H9 (cell line): ENCODE results near the gene BPIFB3. TPM values are rescaled to one million over a fixed set of nuclear protein-coding genes. Genes with fewer than 3 reads are reported as not detected.
A peak's percentile ranks its signal among the peaks of the same experiment; 100 is the strongest.

Experiments used
- DNase-seq: peaks from one replicate; pipeline ENCODE4 v3.0.0-alpha.2; 2017
- H2AFZ ChIP-seq: one replicate; pipeline ENCODE4 v1.6.1; 2013; ENCODE audit warnings: mild to moderate bottlenecking, low read length, control low read depth, moderate library complexity
- H2AK5ac ChIP-seq: 2 replicates; pipeline ENCODE4 v1.6.1; 2013; ENCODE audit warnings: low read length, control low read depth, mixed read lengths; ENCODE audit not compliant: insufficient read length
- H2BK120ac ChIP-seq: one replicate; pipeline ENCODE4 v1.6.1; 2013; ENCODE audit warnings: low read depth, mild to moderate bottlenecking, low read length, control low read depth, inconsistent platforms; ENCODE audit not compliant: poor library complexity, severe bottlenecking
- H2BK12ac ChIP-seq: 2 replicates; pipeline ENCODE4 v1.6.1; 2013; ENCODE audit warnings: low read length, control low read depth, mixed read lengths, low read depth; ENCODE audit not compliant: insufficient read length
- H2BK15ac ChIP-seq: 2 replicates; pipeline ENCODE4 v1.6.1; 2013; ENCODE audit warnings: low read depth, low read length, control low read depth
- H2BK20ac ChIP-seq: one replicate; pipeline ENCODE4 v1.6.1; 2013; ENCODE audit warnings: low read depth, mild to moderate bottlenecking, low read length, control low read depth, inconsistent platforms; ENCODE audit not compliant: poor library complexity, severe bottlenecking
- H2BK5ac ChIP-seq: 2 replicates; pipeline ENCODE4 v1.6.1; 2013; ENCODE audit warnings: low read length, control low read depth, mixed read lengths; ENCODE audit not compliant: insufficient read length
- H3K14ac ChIP-seq: 2 replicates; pipeline ENCODE4 v1.6.1; 2013; ENCODE audit warnings: low read length, control low read depth; ENCODE audit not compliant: insufficient read depth
- H3K18ac ChIP-seq: 2 replicates; pipeline ENCODE4 v1.6.1; 2013; ENCODE audit warnings: low read depth, mild to moderate bottlenecking, mixed read lengths, low read length, control low read depth; ENCODE audit not compliant: insufficient read length
- H3K23ac ChIP-seq: 2 replicates; pipeline ENCODE4 v1.6.1; 2013; ENCODE audit warnings: low read length, control low read depth, mixed read lengths, low read depth; ENCODE audit not compliant: insufficient read length
- H3K23me2 ChIP-seq: 2 replicates; pipeline ENCODE4 v1.6.1; 2013; ENCODE audit warnings: low read depth, mild to moderate bottlenecking, mixed read lengths, low read length, control low read depth; ENCODE audit not compliant: insufficient read length, poor library complexity, severe bottlenecking
- H3K27ac ChIP-seq: 2 replicates; pipeline ENCODE4 v1.5.1; 2013; ENCODE audit warnings: low read length, control low read depth, mixed read lengths, low read depth; ENCODE audit not compliant: insufficient read length
- H3K27me3 ChIP-seq: 2 replicates; pipeline ENCODE4 v1.6.1; 2013; ENCODE audit warnings: low read length, control low read depth, inconsistent platforms; ENCODE audit not compliant: insufficient read depth
- H3K4ac ChIP-seq: 2 replicates; pipeline ENCODE4 v1.6.1; 2013; ENCODE audit warnings: low read depth, mild to moderate bottlenecking, control low read depth, inconsistent platforms, low read length, moderate library complexity
- H3K4me1 ChIP-seq: 2 replicates; pipeline ENCODE4 v1.6.1; 2013; ENCODE audit warnings: low read length, control low read depth, inconsistent platforms; ENCODE audit not compliant: insufficient read depth
- H3K4me2 ChIP-seq: 2 replicates; pipeline ENCODE4 v1.6.1; 2013; ENCODE audit warnings: low read length, control low read depth, mixed read lengths; ENCODE audit not compliant: insufficient read length, insufficient read depth
- H3K56ac ChIP-seq: 2 replicates; pipeline ENCODE4 v1.6.1; 2013; ENCODE audit warnings: low read depth, mild to moderate bottlenecking, mixed read lengths, low read length, control low read depth; ENCODE audit not compliant: insufficient read length
- H3K79me1 ChIP-seq: 2 replicates; pipeline ENCODE4 v1.6.1; 2013; ENCODE audit warnings: low read depth, mild to moderate bottlenecking, moderate library complexity, low read length, control low read depth, inconsistent platforms; ENCODE audit not compliant: insufficient read depth, poor library complexity, severe bottlenecking
- H3K79me2 ChIP-seq: 2 replicates; pipeline ENCODE4 v1.6.1; 2013; ENCODE audit warnings: low read length, control low read depth, inconsistent platforms; ENCODE audit not compliant: insufficient read depth
- H3K9ac ChIP-seq: 2 replicates; pipeline ENCODE4 v1.6.1; 2013; ENCODE audit warnings: low read length, control low read depth, mixed read lengths; ENCODE audit not compliant: insufficient read length; ENCODE audit errors: extremely low read depth
- H3K9me3 ChIP-seq: one replicate; pipeline ENCODE4 v1.6.1; 2013; ENCODE audit warnings: low read depth, low read length, inconsistent platforms; ENCODE audit not compliant: control insufficient read depth
- H3T11ph ChIP-seq: one replicate; pipeline ENCODE4 v1.6.1; 2013; ENCODE audit warnings: mild to moderate bottlenecking, low read length, control low read depth, inconsistent platforms
- H4K20me1 ChIP-seq: one replicate; pipeline ENCODE4 v1.6.1; 2013; ENCODE audit not compliant: control insufficient read depth, insufficient read length, insufficient read depth
- H4K5ac ChIP-seq: 2 replicates; pipeline ENCODE4 v1.6.1; 2013; ENCODE audit warnings: low read depth, mild to moderate bottlenecking, mixed read lengths, low read length, control low read depth; ENCODE audit not compliant: insufficient read length
- H4K8ac ChIP-seq: replicated peaks from 2 replicates; pipeline ENCODE4 v1.6.1; 2013; ENCODE audit warnings: low read length, control low read depth, mixed read lengths, low read depth; ENCODE audit not compliant: insufficient read length
- H4K91ac ChIP-seq: 2 replicates; pipeline ENCODE4 v1.6.1; 2013; ENCODE audit warnings: low read depth, mild to moderate bottlenecking, moderate library complexity, mixed read lengths, low read length, control low read depth; ENCODE audit not compliant: insufficient read length
- H3K27ac Mint-ChIP-seq, 3 experiments: 2 replicates in 2 of 3; 3 replicates in 1 of 3; pipeline ENCODE4 v1.8.0; 2020 to 2021; ENCODE audit warnings: mixed read lengths in 3 of 3, mild to moderate bottlenecking in 1 of 3, moderate library complexity in 1 of 3
- H3K27me3 Mint-ChIP-seq: 2 replicates; pipeline ENCODE4 v1.8.0; 2021; ENCODE audit warnings: low read depth, mild to moderate bottlenecking, moderate library complexity, mixed read lengths
- H3K36me3 Mint-ChIP-seq, 3 experiments: 2 replicates in 2 of 3; 3 replicates in 1 of 3; pipeline ENCODE4 v1.8.0; 2020 to 2021; ENCODE audit warnings: low read depth in 3 of 3, mixed read lengths in 3 of 3; ENCODE audit not compliant: insufficient read depth in 1 of 3
- H3K4me1 Mint-ChIP-seq, 2 experiments: 2 replicates each; pipeline ENCODE4 v1.8.0; 2020; ENCODE audit warnings: mixed read lengths in 2 of 2
- H3K4me3 Mint-ChIP-seq, 2 experiments: 2 replicates in 1 of 2; 3 replicates in 1 of 2; pipeline ENCODE4 v1.8.0; 2020 to 2021; ENCODE audit warnings: mild to moderate bottlenecking in 2 of 2, mixed read lengths in 2 of 2, moderate library complexity in 1 of 2
- H3K9me3 Mint-ChIP-seq, 2 experiments: 2 replicates in 1 of 2; 3 replicates in 1 of 2; pipeline ENCODE4 v1.8.0; 2020; ENCODE audit warnings: mild to moderate bottlenecking in 2 of 2, mixed read lengths in 2 of 2, moderate library complexity in 1 of 2
- WGBS: extraction: QIAGEN DNeasy Blood & Tissue Kit; methylation state at CpG from one replicate; pipeline ENCODE4 v1.1.7; 2013; ENCODE audit warnings: missing lambda C conversion rate, low lambda C conversion rate, mixed read lengths; ENCODE audit not compliant: insufficient read length; ENCODE audit errors: extremely low coverage; 5-methylcytosine and 5-hydroxymethylcytosine counted together
- total RNA-seq: library from RNA; stranded (reverse); gene quantifications from 2 replicates; pipeline ENCODE4 v1.2.1, GENCODE V29; 2021
- TF ChIP-seq, protein P1 (sequence below): fragments of 200-600 bp; sonication (generic); conservative IDR thresholded peaks from 3 replicates; pipeline ENCODE4 v1.8.0; 2021; ENCODE audit warnings: antibody characterized with exemption, mild to moderate bottlenecking

The BPIFB3 gene
- total RNA-seq, 1 experiment from 2014 or later, result not detected

DNA sequence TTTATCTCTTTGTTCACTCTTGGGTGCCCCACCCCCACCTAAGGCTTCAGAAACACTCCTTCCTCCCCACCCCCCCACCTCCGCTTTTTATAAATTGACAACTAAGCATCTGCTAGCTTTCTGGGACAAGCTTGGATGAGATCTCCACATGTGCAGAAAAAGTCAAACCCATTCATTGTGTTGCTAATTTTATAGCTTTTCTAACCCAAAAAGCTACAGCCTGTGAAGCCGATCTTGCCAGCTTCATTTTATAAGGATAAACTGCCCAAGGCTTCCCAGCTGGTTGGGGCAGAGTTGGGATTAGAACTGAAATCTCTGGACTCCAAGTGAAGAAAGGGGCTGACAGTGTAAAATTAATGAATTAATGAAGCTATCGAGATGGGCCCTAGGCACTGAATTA lies 49.9 kb downstream of the BPIFB3 start:
- H3K4me3 Mint-ChIP-seq, result peak overlapping the region in 1 of 2 experiments; percentile 38; a peak in 1 of 5 replicates
- Histone ChIP-seq H3K79me2 (no peaks in the 10 kb centered on the region), H2BK120ac (no peak overlapping the region), H2BK15ac (no peak overlapping the region), H2AFZ (no peak overlapping the region), H3K18ac (no peak overlapping the region), H3T11ph (no peak overlapping the region), H3K9ac (no peak overlapping the region), H3K56ac (no peak overlapping the region), H3K14ac (no peak overlapping the region), H3K9me3 (no peaks in the 10 kb centered on the region), H3K79me1 (no peaks in the 10 kb centered on the region), H4K20me1 (no peaks in the 10 kb centered on the region), H2BK12ac (no peak overlapping the region), H2AK5ac (no peak overlapping the region), H3K4me2 (no peak overlapping the region), H3K27me3 (no peaks in the 10 kb centered on the region), H2BK20ac (no peak overlapping the region), H3K4ac (no peak overlapping the region), H4K8ac (no peak overlapping the region), H4K91ac (no peak overlapping the region), H4K5ac (no peak overlapping the region), H3K4me1 (no peaks in the 10 kb centered on the region), H3K23ac (no peak overlapping the region), H2BK5ac (no peak overlapping the region), H3K23me2 (no peaks in the 10 kb centered on the region), H3K27ac (no peak overlapping the region)
- no peaks in the 10 kb centered on the region; a peak in 1 of 5 replicates for H3K9me3 Mint-ChIP-seq
- WGBS, result no CpG with 5 or more reads among the region's 3 CpGs
- peaks cover 9 to 17% of the 10 kb centered on the region in 2 experiments for H3K4me1 Mint-ChIP-seq
- DNase-seq, result no peak
- no peaks in the 10 kb centered on the region for H3K36me3 Mint-ChIP-seq
- H3K27ac Mint-ChIP-seq, result no peak overlapping the region
- peaks cover 8% of the 10 kb centered on the region for H3K27me3 Mint-ChIP-seq
- TF ChIP-seq, protein P1, sequence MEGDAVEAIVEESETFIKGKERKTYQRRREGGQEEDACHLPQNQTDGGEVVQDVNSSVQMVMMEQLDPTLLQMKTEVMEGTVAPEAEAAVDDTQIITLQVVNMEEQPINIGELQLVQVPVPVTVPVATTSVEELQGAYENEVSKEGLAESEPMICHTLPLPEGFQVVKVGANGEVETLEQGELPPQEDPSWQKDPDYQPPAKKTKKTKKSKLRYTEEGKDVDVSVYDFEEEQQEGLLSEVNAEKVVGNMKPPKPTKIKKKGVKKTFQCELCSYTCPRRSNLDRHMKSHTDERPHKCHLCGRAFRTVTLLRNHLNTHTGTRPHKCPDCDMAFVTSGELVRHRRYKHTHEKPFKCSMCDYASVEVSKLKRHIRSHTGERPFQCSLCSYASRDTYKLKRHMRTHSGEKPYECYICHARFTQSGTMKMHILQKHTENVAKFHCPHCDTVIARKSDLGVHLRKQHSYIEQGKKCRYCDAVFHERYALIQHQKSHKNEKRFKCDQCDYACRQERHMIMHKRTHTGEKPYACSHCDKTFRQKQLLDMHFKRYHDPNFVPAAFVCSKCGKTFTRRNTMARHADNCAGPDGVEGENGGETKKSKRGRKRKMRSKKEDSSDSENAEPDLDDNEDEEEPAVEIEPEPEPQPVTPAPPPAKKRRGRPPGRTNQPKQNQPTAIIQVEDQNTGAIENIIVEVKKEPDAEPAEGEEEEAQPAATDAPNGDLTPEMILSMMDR, result no peak
